Retina (tissue), 1 donor: ENCODE measurements around the gene TBC1D3B.
"Not testable (repeated sequence)": the region's sequence is repeated elsewhere in the genome, so short reads cannot be mapped to it uniquely, and the experiment has no call there.

Source experiments
- DNase-seq: peaks from one replicate; pipeline ENCODE4 v3.0.0-alpha.2; 2016

The TBC1D3B gene

DNA sequence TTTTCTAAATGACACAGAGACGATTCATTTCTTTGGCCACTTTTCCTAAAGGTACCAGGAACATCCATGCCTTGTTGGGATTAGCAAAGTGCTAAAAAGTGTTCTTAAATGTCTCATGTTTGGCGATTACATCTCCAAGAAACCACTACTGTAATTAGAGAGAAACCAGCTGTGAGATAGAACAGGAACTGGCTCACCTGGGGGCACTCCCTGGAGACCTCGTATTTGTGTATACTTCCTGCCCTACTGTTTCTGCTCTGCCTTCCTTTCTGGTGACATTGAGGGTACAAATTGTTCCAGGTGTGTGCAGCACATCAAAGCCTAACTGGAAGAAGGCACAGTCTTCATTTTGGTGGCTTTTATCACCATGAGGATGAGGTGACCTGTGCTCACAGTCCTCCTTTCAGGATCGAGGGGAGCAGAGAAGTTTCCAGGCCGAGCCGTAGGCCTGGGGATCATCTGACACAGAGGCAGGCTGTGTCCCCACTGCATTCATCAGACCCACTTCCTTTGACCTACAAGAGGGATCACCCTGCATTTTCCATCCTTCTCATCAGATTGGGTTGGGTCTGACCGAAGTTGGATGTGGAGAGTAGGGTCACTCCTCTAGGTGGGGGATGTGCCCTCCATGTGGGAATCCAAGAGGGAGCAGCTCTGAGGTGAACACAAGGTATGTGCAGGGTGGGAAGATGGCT lies 49.1 kb downstream of the TBC1D3B start:
- DNase-seq, result no peak

- DNase-seq, result no peak
Observed at GRCh38 chr17:36124879-36125824, 51.3 kb downstream of the TBC1D3B start.

DNA sequence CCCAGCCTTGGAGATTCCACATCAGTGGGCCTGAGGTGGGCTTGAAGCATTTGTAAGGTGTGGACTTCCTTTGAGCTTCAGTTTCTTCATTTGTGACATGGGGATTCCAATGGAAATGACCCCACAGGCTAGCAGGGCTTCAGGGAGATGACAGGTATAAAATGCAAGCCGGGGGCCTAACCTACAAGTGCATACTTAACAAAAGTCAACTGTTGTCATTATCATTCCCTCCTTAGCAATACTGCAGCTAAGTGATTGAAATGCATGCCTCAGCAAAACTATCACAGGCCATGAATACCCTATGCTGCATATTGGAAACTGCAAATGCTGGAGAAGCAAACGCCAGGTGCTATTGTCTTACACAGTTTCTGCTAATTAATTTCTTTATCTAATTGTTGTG lies 53.0 kb downstream of the TBC1D3B start:
- no peak for DNase-seq

DNA sequence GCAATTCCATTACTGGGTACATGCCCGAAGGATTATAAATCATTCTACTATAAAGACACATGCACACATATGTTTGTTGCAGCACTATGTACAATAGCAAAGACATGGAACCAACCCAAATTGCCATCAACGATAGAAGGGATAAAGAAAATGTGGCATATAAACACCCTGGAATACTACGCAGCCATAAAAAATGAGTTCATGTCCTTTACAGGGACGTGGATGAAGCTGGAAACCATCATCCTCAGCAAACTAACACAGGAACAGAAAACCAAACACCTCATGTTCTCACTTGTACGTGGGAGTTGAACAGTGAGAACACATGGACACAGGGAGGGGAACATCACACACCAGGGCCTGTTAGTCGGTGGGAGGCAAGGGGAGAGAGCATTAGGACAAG lies 55.3 kb downstream of the TBC1D3B start:
- DNase-seq, result not testable (repeated sequence)

GRCh38 chr17:36120221-36120620 lies 56.2 kb downstream of the TBC1D3B start:
- DNase-seq, result no peak

GRCh38 chr17:36118477-36119353 lies 57.7 kb downstream of the TBC1D3B start:
- no peak for DNase-seq

DNA sequence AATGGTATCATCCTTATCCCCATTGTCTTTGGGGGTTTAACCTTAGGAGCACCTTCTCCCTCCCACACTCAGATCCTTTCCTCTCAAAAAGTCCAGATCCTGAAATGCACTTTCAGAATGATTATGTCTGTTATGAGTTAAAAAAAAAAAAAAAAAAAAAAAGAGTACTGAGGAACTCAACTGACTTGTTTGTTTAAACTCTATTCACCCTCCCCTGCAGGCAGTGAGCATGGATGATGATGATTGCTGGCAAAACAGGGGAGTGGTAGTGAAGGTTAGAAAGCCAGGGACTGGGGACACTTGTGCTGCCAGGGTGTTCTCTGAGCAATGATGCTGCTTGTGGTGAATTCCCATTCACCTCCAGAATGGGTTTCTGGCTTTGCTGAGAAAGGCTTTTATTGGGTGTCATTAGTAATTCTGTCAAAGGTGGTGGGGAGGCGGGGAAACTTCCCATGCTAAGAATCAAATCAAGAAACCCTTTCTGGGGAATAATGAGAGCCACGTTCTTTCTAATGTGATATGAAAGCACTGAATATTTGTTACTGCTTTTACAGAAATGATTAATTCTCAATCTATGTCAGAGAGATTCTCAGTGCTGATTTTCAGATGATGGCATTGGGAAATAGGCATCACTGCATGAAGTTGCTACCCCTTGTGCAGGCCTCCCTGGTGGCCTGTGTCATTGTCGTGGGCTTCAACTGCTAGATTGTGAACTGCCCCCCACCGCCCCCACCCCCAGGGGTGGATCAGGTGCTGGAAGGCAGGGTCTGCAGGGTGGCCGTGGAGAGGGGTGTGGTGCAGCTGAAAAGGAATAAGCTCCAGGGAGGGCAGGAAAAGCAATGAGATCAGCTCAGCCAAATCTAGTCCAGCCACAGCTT lies 58.7 kb downstream of the TBC1D3B start:
- DNase-seq, result no peak
